Measurements from ENCODE around the gene KANSL1L. TPM values are rescaled to one million over a fixed set of nuclear protein-coding genes. Genes with fewer than 3 reads are reported as not detected.

KANSL1L gene
- total RNA-seq, 6 donors from 2014 or later, result 26.7 to 164 (median 46.7) TPM

GRCh38 chr2:210046851-210047500 is 124.2 kb downstream of the KANSL1L start:
- ATAC-seq (ENCODE audit: low FRiP score in 2 of 2), result peak; percentile 16 to 43
- TF ChIP-seq POLR2A (IDR thresholded peaks at IDR 0.05), result no peak
- TF ChIP-seq EP300 (IDR thresholded peaks at IDR 0.05), result no peak
- no peak for TF ChIP-seq POLR2AphosphoS5 (IDR thresholded peaks at IDR 0.05)
- TF ChIP-seq CTCF (IDR thresholded peaks at IDR 0.05), result no peak
- no peak overlapping the region for H3K4me3 ChIP-seq
- peaks cover 0 to 18% (median 1%) of the 10 kb centered on the region in 4 donors for H3K36me3 ChIP-seq
- no peak overlapping the region for H3K27ac ChIP-seq
- 97% methylated on average over 2 of the region's 2 CpGs; no CpG with 5 or more reads in 1 of the 2 donors for WGBS, 2 donors
- H3K9me3 ChIP-seq, result peaks cover 0 to 3% (median 0%) of the 10 kb centered on the region in 4 donors
- H3K4me1 ChIP-seq, result no peaks in the 10 kb centered on the region
- H3K27me3 ChIP-seq, result no peaks in the 10 kb centered on the region
- DNase-seq, result no peak

- H3K27me3 ChIP-seq, result no peaks in the 10 kb centered on the region
- ATAC-seq (ENCODE audit: low FRiP score in 2 of 2) (no peak), DNase-seq (no peak)
- TF ChIP-seq CTCF (IDR thresholded peaks at IDR 0.05), result no peak
- no peak for TF ChIP-seq EP300 (IDR thresholded peaks at IDR 0.05)
- no peak for TF ChIP-seq POLR2A (IDR thresholded peaks at IDR 0.05)
- TF ChIP-seq POLR2AphosphoS5 (IDR thresholded peaks at IDR 0.05), result no peak
- no peak overlapping the region for H3K27ac ChIP-seq
- no peak overlapping the region for H3K4me3 ChIP-seq
- H3K36me3 ChIP-seq, result peaks cover 0 to 5% (median 1%) of the 10 kb centered on the region in 4 donors
- no peaks in the 10 kb centered on the region for H3K4me1 ChIP-seq
- 92 to 93% methylated on average over 3 of the region's 3 CpGs for whole genome bisulfite sequencing, 2 donors
- no peaks in the 10 kb centered on the region for H3K9me3 ChIP-seq
Measured at GRCh38 chr2:210038078-210038477, 133.1 kb downstream of the KANSL1L start.

GRCh38 chr2:210035679-210036078 is 135.5 kb downstream of the KANSL1L start:
- TF ChIP-seq CTCF (IDR thresholded peaks at IDR 0.05), result no peak
- no peak for TF ChIP-seq POLR2A (IDR thresholded peaks at IDR 0.05)
- TF ChIP-seq POLR2AphosphoS5 (IDR thresholded peaks at IDR 0.05), result no peak
- TF ChIP-seq EP300 (IDR thresholded peaks at IDR 0.05), result no peak
- no peak overlapping the region for H3K27ac ChIP-seq
- ATAC-seq (ENCODE audit: low FRiP score in 2 of 2) (no peak), DNase-seq (no peak)
- WGBS, 2 donors, result 93 to 100% methylated on average over 4 of the region's 4 CpGs
- no peaks in the 10 kb centered on the region for H3K9me3 ChIP-seq
- H3K27me3 ChIP-seq, result no peaks in the 10 kb centered on the region
- H3K4me3 ChIP-seq, result no peak overlapping the region
- H3K4me1 ChIP-seq, result no peaks in the 10 kb centered on the region
- H3K36me3 ChIP-seq, result no peaks in the 10 kb centered on the region

GRCh38 chr2:210034087-210034683 is 137.0 kb downstream of the KANSL1L start:
- 74 to 84% methylated on average over 2 of the region's 2 CpGs for WGBS, 2 donors

More at GRCh38 chr2:210034087-210034683, 137.0 kb downstream of the KANSL1L start:
- DNase-seq (no peak), ATAC-seq (ENCODE audit: low FRiP score in 2 of 2) (no peak)
- Histone ChIP-seq H3K27me3 (no peaks in the 10 kb centered on the region), H3K27ac (no peak overlapping the region), H3K36me3 (no peaks in the 10 kb centered on the region), H3K4me3 (no peak overlapping the region), H3K4me1 (no peaks in the 10 kb centered on the region), H3K9me3 (no peaks in the 10 kb centered on the region)
- TF ChIP-seq CTCF (IDR thresholded peaks at IDR 0.05) (no peak), EP300 (IDR thresholded peaks at IDR 0.05) (no peak), POLR2A (IDR thresholded peaks at IDR 0.05) (no peak), POLR2AphosphoS5 (IDR thresholded peaks at IDR 0.05) (no peak)
